ENCODE results near the gene ZNF212. TPM values are rescaled to one million over a fixed set of nuclear protein-coding genes. Genes with fewer than 3 reads are reported as not detected.
A peak's percentile ranks its signal among the peaks of the same experiment; 100 is the strongest.

The ZNF212 gene
- total and polyA plus RNA-seq, 4 experiments from 2014 or later = 4.5 to 24.0 (median 15.4) TPM

DNA sequence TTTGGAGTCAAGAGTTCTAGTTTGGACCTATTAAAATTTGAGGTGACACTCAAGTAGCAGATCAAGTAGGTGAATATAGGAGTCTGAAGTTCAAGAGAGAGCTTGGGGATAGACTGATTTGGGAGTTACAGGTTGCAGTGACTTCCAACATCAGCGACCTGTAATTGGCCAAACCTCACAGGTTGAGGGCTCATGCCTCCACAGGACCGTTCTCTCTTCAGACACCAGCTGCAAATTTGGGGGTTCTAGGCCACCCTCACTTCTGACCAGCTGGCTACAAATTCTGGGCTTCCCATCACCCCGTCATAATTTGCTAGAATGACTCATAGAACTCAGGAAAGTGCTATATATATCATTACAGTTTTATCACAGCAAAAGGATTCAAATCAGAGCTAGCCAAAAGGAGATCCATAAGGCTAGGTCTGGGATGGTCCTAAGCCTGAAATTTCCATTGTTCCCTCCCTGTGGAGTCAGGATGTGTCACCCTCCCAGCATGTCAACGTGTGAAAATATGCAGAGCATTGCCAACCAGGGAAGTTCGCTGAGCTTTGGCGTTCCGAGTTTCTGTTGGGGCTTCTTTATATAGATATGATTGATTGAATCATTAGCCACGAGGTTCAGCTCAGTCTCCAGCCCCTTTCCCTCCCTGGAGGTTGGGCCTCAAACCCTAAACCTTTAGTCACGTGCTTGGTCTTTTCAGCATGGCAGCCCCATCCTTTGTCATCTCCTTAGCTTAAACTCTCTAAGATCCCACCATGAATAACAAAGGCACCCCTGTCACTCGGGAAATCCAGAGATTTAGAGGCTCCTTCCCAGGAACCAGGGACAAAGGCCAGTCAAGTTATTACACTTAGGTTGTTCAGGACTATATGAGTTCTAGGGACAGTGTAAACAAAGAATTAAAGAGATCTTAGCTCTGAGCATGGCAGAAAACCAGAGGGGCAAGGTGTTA is 20.7 kb upstream of the ZNF212 start:
- no peaks in the 10 kb centered on the region for H3K4me1 ChIP-seq (ENCODE audit: insufficient read depth, low read length)
- peaks cover 31% of the 10 kb centered on the region for H3K36me3 ChIP-seq (ENCODE audit: insufficient read depth, low read length)
- Mint-ChIP-seq H3K27ac (peak overlapping the region in 2 of 7 donors; percentile 39 to 66), H3K4me3 (no peak overlapping the region), H3K4me1 (peaks cover 0 to 3% (median under 1%) of the 10 kb centered on the region in 4 donors), H3K36me3 (peaks cover 48 to 72% of the 10 kb centered on the region in 2 donors), H3K9me3 (no peaks in the 10 kb centered on the region), H3K27me3 (no peaks in the 10 kb centered on the region)
- intact Hi-C loops (cut with micrococcal nuclease) = no loop called here
- no peak for DNase-seq
- H3K9me3 ChIP-seq (ENCODE audit: control insufficient read depth in 1 of 2, low read length in 2 of 2) = no peaks in the 10 kb centered on the region
- no peak overlapping the region for H3K4me3 ChIP-seq (ENCODE audit: low read length in 2 of 2)
- ChIA-PET CTCF (ENCODE audit: partially characterized antibody) (interaction anchor here (0.7 to 1.5 kb wide), 4 partner anchors 24 to 203 kb away, joined by 3 read pairs; partner anchors contain the start of genes ZNF282 and ZNF398), POLR2A (ENCODE audit: partially characterized antibody) (no interaction called here)
- H3K27me3 ChIP-seq (ENCODE audit: insufficient read depth, low read length) = no peaks in the 10 kb centered on the region
- no peak overlapping the region for H3K27ac ChIP-seq (ENCODE audit: low read depth, low read length)

DNA sequence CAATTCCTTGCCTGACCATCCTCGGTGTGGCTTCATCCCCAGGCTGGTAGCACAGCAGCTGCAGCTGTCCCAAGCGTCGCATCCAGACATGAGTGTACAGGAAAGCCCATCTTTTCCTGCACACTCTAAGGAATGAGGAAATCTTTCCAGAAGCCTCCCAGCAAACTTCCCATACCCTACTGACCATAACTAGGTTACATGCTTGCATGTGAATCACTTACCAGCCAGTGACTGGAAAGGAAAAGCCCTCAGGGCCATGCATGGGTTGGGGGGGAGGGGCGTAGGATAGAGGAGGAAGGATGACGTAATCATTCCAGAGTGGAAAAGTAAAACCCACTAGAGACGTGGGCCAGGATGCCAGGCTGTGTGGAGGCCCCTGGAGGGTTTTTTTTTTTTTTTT is 18.9 kb upstream of the ZNF212 start:
- ChIA-PET POLR2A (ENCODE audit: partially characterized antibody) (no interaction called here), CTCF (ENCODE audit: partially characterized antibody) (no interaction called here)
- H3K36me3 ChIP-seq (ENCODE audit: insufficient read depth, low read length) = peaks cover 17% of the 10 kb centered on the region
- H3K9me3 ChIP-seq (ENCODE audit: control insufficient read depth in 1 of 2, low read length in 2 of 2) = no peaks in the 10 kb centered on the region
- intact Hi-C loops (cut with micrococcal nuclease) = no loop called here
- Mint-ChIP-seq H3K9me3 (no peaks in the 10 kb centered on the region), H3K4me1 (peaks cover 0 to 3% (median under 1%) of the 10 kb centered on the region in 4 donors), H3K27ac (no peak overlapping the region), H3K27me3 (no peaks in the 10 kb centered on the region), H3K4me3 (no peak overlapping the region), H3K36me3 (peaks cover 50 to 62% of the 10 kb centered on the region in 2 donors)
- no peaks in the 10 kb centered on the region for H3K4me1 ChIP-seq (ENCODE audit: insufficient read depth, low read length)
- no peak overlapping the region for H3K27ac ChIP-seq (ENCODE audit: low read depth, low read length)
- no peak for DNase-seq
- H3K27me3 ChIP-seq (ENCODE audit: insufficient read depth, low read length) = no peaks in the 10 kb centered on the region
- H3K4me3 ChIP-seq (ENCODE audit: low read length in 2 of 2) = no peak overlapping the region

DNA sequence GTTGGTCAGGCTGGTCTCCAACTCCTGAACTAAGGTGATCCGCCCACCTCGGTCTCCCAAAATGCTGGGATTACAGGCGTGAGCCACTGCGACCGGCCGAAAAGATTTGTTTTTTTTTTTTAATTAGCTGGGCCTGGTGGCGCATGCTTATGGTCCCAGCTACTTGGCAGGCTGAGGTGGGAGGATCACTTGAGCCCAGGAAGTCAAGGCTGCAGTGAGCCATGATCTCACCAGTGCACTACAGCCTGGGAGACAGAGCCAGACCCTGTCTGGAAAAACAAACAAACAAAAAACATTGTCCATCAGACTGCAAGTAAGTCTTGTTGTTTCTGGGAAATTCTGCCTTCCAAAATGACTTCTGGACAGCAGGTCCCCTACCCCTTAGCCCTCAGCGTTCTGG is 16.3 kb upstream of the ZNF212 start:
- Mint-ChIP-seq H3K9me3 (no peaks in the 10 kb centered on the region), H3K4me1 (no peaks in the 10 kb centered on the region), H3K36me3 (peaks cover 44% of the 10 kb centered on the region in 2 donors), H3K4me3 (no peak overlapping the region), H3K27ac (no peak overlapping the region), H3K27me3 (no peaks in the 10 kb centered on the region)
- Histone ChIP-seq H3K4me1 (ENCODE audit: insufficient read depth, low read length) (no peaks in the 10 kb centered on the region), H3K27ac (ENCODE audit: low read depth, low read length) (no peak overlapping the region), H3K9me3 (ENCODE audit: control insufficient read depth in 1 of 2, low read length in 2 of 2) (no peaks in the 10 kb centered on the region), H3K4me3 (ENCODE audit: low read length in 2 of 2) (no peak overlapping the region), H3K27me3 (ENCODE audit: insufficient read depth, low read length) (no peaks in the 10 kb centered on the region), H3K36me3 (ENCODE audit: insufficient read depth, low read length) (peaks cover 5% of the 10 kb centered on the region)
- intact Hi-C loops (cut with micrococcal nuclease) = no loop called here
- CTCF ChIA-PET (ENCODE audit: partially characterized antibody) = no interaction called here
- no peak for DNase-seq
- POLR2A ChIA-PET (ENCODE audit: partially characterized antibody) = no interaction called here

DNA sequence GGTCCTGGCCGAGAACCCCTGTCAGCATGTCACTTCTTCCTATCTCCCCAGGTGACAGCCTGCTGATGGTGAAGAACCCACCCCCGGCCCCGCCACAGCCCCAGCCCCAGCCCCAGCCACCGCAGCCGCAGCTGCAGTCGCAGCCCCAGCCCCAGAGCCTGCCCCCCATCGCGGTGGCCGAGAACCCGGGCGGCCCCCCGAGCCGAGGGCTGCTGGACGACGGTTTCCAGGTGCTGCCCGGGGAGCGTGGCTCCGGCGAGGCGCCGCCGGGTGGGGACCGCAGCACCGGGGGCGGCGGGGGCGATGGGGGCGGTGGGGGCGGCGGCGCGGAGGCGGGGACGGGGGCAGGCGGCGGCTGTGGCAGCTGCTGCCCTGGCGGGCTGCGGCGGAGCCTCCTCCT is 15.7 kb upstream of the ZNF212 start:
- Histone ChIP-seq H3K4me1 (ENCODE audit: insufficient read depth, low read length) (no peaks in the 10 kb centered on the region), H3K4me3 (ENCODE audit: low read length in 2 of 2) (no peak overlapping the region), H3K27ac (ENCODE audit: low read depth, low read length) (no peak overlapping the region), H3K36me3 (ENCODE audit: insufficient read depth, low read length) (peaks cover 5% of the 10 kb centered on the region), H3K9me3 (ENCODE audit: control insufficient read depth in 1 of 2, low read length in 2 of 2) (no peaks in the 10 kb centered on the region), H3K27me3 (ENCODE audit: insufficient read depth, low read length) (no peaks in the 10 kb centered on the region)
- ChIA-PET POLR2A (ENCODE audit: partially characterized antibody) (no interaction called here), CTCF (ENCODE audit: partially characterized antibody) (no interaction called here)
- intact Hi-C loops (cut with micrococcal nuclease) = no loop called here
- no peak overlapping the region for H3K27ac Mint-ChIP-seq
- no peak overlapping the region for H3K4me3 Mint-ChIP-seq
- no peaks in the 10 kb centered on the region for H3K9me3 Mint-ChIP-seq
- H3K36me3 Mint-ChIP-seq = peaks cover 38 to 40% of the 10 kb centered on the region in 2 donors
- no peak for DNase-seq
- H3K27me3 Mint-ChIP-seq = no peaks in the 10 kb centered on the region
- H3K4me1 Mint-ChIP-seq = peaks cover 0 to under 1% (median 0%) of the 10 kb centered on the region in 4 donors

DNA sequence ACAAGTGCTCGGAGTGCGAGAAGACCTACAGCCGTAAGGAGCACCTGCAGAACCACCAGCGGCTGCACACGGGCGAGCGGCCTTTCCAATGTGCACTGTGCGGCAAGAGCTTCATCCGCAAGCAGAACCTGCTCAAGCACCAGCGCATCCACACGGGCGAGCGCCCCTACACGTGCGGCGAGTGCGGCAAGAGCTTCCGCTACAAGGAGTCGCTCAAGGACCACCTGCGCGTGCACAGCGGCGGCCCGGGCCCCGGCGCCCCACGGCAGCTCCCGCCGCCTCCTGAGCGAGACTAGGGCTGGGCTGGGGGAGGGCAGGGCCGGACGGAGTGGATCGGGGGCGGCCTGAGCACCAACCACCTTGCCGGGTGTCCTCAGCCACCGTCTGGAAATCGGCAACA is 15.1 kb upstream of the ZNF212 start:
- H3K27me3 Mint-ChIP-seq = no peaks in the 10 kb centered on the region
- peaks cover 32 to 35% of the 10 kb centered on the region in 2 donors for H3K36me3 Mint-ChIP-seq
- no peak overlapping the region for H3K4me3 Mint-ChIP-seq
- H3K4me3 ChIP-seq (ENCODE audit: low read length in 2 of 2) = no peak overlapping the region
- no peaks in the 10 kb centered on the region for H3K27me3 ChIP-seq (ENCODE audit: insufficient read depth, low read length)
- H3K9me3 Mint-ChIP-seq = no peaks in the 10 kb centered on the region
- H3K27ac Mint-ChIP-seq = no peak overlapping the region
- no peaks in the 10 kb centered on the region for H3K4me1 ChIP-seq (ENCODE audit: insufficient read depth, low read length)
- H3K36me3 ChIP-seq (ENCODE audit: insufficient read depth, low read length) = no peaks in the 10 kb centered on the region
- H3K27ac ChIP-seq (ENCODE audit: low read depth, low read length) = no peak overlapping the region
- H3K9me3 ChIP-seq (ENCODE audit: control insufficient read depth in 1 of 2, low read length in 2 of 2) = no peaks in the 10 kb centered on the region
- ChIA-PET POLR2A (ENCODE audit: partially characterized antibody) (no interaction called here), CTCF (ENCODE audit: partially characterized antibody) (no interaction called here)
- intact Hi-C loops (cut with micrococcal nuclease) = no loop called here
- peaks cover 0 to 6% (median 3%) of the 10 kb centered on the region in 4 donors for H3K4me1 Mint-ChIP-seq
- DNase-seq = no peak

DNA sequence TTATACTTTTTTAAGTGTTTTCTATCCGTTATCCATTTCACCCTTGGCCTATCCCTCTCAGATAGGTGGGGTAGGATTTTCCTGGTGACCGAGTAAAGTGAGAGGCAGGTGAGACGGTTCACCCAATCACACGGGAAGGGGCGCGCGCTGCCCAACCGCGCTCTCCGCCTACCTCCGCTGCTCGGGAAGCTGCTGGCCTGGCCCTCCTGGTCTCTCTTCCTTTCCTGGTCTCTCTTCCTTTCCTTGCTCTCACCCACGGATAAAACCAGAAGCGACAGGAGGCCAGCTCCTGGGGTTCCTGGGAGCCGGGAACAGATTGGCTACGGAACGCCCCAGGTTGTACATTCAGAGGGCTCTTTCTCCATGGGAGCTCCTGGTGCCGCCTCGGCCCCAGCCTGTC is 14.3 kb upstream of the ZNF212 start:
- Histone ChIP-seq H3K27me3 (ENCODE audit: insufficient read depth, low read length) (no peaks in the 10 kb centered on the region), H3K27ac (ENCODE audit: low read depth, low read length) (no peak overlapping the region), H3K36me3 (ENCODE audit: insufficient read depth, low read length) (no peaks in the 10 kb centered on the region), H3K9me3 (ENCODE audit: control insufficient read depth in 1 of 2, low read length in 2 of 2) (no peaks in the 10 kb centered on the region), H3K4me3 (ENCODE audit: low read length in 2 of 2) (no peak overlapping the region), H3K4me1 (ENCODE audit: insufficient read depth, low read length) (no peaks in the 10 kb centered on the region)
- Mint-ChIP-seq H3K27me3 (no peaks in the 10 kb centered on the region), H3K36me3 (peaks cover 25 to 28% of the 10 kb centered on the region in 2 donors), H3K4me3 (no peak overlapping the region), H3K9me3 (no peaks in the 10 kb centered on the region), H3K4me1 (peaks cover 0 to 9% (median 3%) of the 10 kb centered on the region in 4 donors), H3K27ac (no peak overlapping the region)
- intact Hi-C loops (cut with micrococcal nuclease) = no loop called here
- POLR2A ChIA-PET (ENCODE audit: partially characterized antibody) = no interaction called here
- DNase-seq = no peak
- CTCF ChIA-PET (ENCODE audit: partially characterized antibody) = no interaction called here

DNA sequence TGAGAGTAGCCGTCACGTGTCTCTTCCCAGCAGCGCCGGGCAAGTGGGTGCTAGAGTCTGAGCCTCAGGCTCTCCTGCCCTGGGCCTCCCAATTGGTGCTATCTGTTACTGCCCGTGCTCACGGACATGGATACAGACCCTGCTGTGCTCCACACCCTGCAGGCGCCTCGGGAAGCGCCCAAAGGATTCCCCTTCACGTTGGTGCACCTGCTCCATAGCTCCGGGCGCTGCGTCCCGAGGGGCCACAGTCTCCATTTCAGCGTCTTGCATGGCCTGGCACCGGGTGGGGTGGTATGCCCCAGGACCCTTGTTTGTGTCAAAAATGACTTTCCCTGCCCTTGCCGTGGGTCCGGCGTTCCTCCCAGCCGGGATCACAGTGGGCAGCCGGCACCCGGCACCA is 13.8 kb upstream of the ZNF212 start:
- Histone ChIP-seq H3K36me3 (ENCODE audit: insufficient read depth, low read length) (no peaks in the 10 kb centered on the region), H3K27ac (ENCODE audit: low read depth, low read length) (no peak overlapping the region), H3K4me1 (ENCODE audit: insufficient read depth, low read length) (no peaks in the 10 kb centered on the region), H3K27me3 (ENCODE audit: insufficient read depth, low read length) (no peaks in the 10 kb centered on the region), H3K9me3 (ENCODE audit: control insufficient read depth in 1 of 2, low read length in 2 of 2) (no peaks in the 10 kb centered on the region), H3K4me3 (ENCODE audit: low read length in 2 of 2) (no peak overlapping the region)
- Mint-ChIP-seq H3K4me1 (peaks cover 0 to 9% (median 3%) of the 10 kb centered on the region in 4 donors), H3K27me3 (no peaks in the 10 kb centered on the region), H3K4me3 (no peak overlapping the region), H3K36me3 (peaks cover 25 to 28% of the 10 kb centered on the region in 2 donors), H3K9me3 (no peaks in the 10 kb centered on the region), H3K27ac (no peak overlapping the region)
- intact Hi-C loops (cut with micrococcal nuclease) = no loop called here
- ChIA-PET POLR2A (ENCODE audit: partially characterized antibody) (no interaction called here), CTCF (ENCODE audit: partially characterized antibody) (no interaction called here)
- no peak for DNase-seq

All from CD4-positive, alpha-beta memory T cell (primary cell).